A172 (cell line): Measurements from ENCODE around the gene WDFY2. TPM values are rescaled to one million over a fixed set of nuclear protein-coding genes. Genes with fewer than 3 reads are reported as not detected.

Experiments
- total RNA-seq: library from RNA; depleted of rRNA; stranded (reverse); fragments of >200 nt; shearing (Covaris generic); gene quantifications from 2 replicates; pipeline ENCODE4 v1.2.3, GENCODE V29; 2014; rRNA removed

The WDFY2 gene
- total RNA-seq, 1 experiment from 2014 or later, result 2.5 TPM

Other genes with a start within 250 kb of the WDFY2 start
- not detected in 2 replicates for gene SERPINE3, start 244.8 kb upstream of the WDFY2 start, total RNA-seq
- gene INTS6, start 131.4 kb upstream of the WDFY2 start, total RNA-seq, result 24.2 and 26.2 TPM in 2 replicates
- gene DHRS12, start 219.7 kb downstream of the WDFY2 start, total RNA-seq, result 3.1 and 6.1 TPM in 2 replicates